Measurements from ENCODE around the gene CRB1.
"Not testable (repeated sequence)": the region's sequence is repeated elsewhere in the genome, so short reads cannot be mapped to it uniquely, and the experiment has no call there.

CRB1 gene

DNA sequence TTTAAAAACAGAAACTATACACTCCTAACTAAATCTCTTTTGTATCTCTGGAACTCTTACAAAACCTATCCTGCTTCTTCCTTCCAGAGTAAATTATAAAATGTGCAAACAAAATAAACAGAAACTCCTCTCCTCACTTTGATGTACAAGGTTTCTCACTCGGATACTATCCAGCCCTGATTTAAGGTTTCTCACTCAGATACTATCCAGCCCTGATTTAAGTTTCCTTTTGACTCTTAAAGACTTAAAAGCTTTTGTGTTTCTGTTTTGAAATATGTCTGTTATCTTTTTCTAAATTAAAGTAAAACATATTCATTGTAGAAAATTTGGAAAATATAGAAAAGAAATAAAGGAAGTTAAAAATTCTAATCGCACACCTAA lies 132.5 kb downstream of the CRB1 start:
- DNase-seq (ENCODE audit: low spot score) = no peak

DNA sequence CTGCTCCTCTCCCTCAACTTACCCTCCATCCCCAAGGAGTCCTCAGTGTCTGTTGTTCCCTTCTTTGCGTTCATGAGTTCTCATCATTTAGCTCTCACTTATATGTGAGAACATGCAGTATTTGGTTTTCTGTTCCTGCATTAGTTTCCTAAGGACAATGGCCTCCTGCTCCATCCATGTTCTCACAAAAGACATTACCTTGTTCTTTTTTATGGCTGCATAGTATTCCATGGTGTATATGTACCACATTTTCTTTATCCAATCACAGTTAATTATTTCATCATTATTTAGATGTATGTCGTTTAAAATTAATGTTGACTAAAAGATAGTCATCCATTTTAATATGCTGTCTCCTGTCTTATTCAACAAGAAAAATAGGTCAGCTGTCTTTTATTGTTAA lies 134.1 kb downstream of the CRB1 start:
- no peak for DNase-seq (ENCODE audit: low spot score)

DNA sequence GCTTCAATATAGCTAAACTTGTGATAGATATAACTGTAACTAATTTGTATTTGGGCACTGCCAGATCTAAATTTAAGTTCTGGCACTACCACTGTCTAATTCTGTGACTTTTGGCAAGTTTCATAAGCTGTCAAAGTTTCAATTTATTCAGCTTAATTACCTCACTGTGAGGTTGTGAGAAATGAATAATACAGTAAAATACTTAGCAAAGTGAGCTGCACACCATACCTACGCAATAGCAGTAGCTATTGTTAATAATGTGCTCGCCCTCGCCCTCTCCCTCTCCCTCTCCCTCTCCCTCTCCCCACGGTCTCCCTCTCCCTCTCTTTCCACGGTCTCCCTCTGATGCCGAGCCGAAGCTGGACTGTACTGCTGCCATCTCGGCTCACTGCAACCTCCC lies 136.7 kb downstream of the CRB1 start:
- not testable (repeated sequence) for DNase-seq (ENCODE audit: low spot score)

DNA sequence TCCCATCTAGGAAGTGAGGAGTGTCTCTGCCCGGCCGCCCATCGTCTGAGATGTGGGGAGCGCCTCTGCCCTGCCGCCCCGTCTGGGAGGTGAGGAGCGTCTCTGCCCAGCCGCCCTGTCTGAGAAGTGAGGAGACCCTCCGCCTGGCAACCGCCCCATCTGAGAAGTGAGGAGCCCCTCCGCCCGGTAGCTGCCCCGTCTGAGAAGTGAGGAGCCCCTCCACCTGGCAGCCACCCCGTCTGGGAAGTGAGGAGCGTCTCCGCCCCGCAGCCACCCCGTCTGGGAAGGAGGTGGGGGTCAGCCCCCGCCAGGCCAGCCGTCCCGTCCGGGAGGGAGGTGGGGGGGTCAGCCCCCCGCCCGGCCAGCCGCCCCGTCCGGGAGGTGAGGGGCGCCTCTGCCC lies 137.6 kb downstream of the CRB1 start:
- not testable (repeated sequence) for DNase-seq (ENCODE audit: low spot score)

DNA sequence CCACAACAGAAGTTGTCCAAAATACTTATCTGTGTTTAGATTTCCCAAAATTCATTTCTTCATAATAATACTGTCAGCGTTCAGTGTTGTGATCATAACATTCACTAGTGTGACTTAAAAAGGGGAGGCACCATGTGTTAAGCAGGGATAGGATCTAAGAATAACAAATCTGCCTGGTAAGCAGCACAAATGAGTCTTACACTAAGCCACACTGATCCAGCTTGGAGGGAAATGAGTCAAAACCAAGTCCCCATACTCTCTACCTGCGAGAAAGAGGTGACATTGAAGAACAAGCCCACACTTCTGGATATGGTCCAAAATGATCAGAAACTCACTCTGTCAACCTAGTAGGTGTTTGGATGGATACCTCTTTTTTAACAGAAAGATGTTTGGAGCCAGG lies 145.5 kb downstream of the CRB1 start:
- no peak for DNase-seq (ENCODE audit: low spot score)

DNA sequence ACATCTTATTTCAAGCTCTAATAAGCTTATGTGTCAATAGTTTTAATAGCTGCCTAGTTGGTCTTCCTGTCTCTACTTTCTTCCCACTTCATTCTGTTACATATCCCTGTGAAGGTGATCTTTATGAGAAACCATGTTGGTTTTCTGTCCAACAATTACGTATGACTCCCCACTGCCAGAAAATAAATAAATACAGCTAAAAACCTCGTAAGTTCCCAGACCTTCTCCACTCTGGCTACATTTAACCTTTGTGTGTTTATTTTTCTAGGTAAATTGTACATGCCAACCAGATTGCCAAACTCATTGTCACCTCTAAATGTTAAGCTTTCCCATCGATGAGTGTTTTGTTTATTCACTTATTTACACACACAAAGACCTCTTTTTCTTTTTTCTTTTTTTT lies 147.2 kb downstream of the CRB1 start:
- no peak for DNase-seq (ENCODE audit: low spot score)

DNA sequence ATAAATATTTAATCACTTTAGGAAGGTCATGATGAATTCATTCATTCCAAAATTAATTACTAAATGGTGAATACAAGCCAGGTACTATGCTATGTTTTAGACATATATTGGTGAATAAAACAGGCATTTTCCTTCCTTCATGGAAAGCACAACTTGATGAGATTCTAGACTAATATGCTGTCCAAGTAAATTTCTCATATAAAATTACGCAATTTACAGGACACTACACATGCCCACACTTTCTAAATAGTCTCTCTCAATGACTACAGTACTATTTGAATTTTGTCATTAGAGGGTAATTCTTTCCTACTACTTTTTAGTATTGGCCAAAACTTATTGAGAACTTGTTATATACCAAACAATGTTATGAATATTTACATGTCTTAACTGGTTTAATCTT lies 150.6 kb downstream of the CRB1 start:
- DNase-seq (ENCODE audit: low spot score) = no peak

DNA sequence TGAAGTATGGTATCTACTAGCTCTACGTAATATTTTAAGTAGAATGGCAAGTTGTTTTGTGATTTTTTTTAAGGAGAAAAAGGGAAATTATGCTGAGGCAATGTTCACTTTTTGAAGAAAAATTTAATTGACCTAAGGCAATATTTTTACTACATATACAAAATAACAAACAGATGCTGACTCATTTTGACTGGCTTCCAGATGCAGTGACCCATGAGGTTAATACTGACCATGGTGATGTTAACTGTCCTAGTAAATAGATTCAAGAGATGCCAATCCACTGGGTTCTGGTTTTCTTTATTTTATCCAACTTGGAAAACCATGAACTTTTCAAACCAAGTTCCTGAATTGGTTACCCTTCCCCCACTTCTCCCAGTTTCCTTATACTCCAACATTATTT lies 154.9 kb downstream of the CRB1 start:
- DNase-seq (ENCODE audit: low spot score) = no peak

DNA sequence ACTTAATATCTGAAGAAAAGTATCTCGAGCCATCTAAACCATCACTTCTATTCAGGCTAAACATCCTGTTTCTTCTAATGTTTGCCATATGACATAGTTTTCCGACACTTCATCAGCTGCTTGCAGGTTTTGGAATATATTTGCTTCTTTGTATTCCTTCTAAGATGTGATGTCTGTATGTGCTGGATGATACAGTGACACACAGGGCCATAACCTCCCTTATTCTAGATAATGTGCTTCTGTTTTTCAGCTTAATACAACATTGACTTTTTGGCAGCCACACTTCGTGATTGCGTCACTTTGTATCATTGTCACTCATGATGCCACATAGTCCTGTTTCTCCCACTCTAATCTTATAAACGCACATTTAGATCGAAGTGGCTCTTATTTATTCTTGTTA lies 156.3 kb downstream of the CRB1 start:
- no peak for DNase-seq (ENCODE audit: low spot score)

DNA sequence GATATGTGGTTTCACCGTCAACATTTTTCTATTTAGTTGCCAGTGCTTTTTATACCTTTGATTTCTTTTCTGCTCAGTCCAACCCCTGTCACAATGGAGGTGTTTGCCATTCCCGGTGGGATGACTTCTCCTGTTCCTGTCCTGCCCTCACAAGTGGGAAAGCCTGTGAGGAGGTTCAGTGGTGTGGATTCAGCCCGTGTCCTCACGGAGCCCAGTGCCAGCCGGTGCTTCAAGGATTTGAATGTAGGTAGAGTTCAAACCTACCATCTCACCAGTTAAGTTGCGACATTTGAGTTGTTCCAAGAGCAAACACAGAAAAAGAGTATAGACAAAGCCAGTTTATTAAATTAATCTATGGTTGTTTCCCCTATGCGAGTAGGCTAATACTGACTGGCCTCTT lies 161.3 kb downstream of the CRB1 start:
- DNase-seq (ENCODE audit: low spot score) = no peak

DNA sequence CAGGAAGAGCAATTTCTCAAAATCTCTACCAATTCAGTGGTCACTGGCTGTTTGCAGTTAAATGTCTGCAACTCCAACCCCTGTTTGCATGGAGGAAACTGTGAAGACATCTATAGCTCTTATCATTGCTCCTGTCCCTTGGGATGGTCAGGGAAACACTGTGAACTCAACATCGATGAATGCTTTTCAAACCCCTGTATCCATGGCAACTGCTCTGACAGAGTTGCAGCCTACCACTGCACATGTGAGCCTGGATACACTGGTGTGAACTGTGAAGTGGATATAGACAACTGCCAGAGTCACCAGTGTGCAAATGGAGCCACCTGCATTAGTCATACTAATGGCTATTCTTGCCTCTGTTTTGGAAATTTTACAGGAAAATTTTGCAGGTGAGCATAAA lies 167.2 kb downstream of the CRB1 start:
- no peak for DNase-seq (ENCODE audit: low spot score)

DNA sequence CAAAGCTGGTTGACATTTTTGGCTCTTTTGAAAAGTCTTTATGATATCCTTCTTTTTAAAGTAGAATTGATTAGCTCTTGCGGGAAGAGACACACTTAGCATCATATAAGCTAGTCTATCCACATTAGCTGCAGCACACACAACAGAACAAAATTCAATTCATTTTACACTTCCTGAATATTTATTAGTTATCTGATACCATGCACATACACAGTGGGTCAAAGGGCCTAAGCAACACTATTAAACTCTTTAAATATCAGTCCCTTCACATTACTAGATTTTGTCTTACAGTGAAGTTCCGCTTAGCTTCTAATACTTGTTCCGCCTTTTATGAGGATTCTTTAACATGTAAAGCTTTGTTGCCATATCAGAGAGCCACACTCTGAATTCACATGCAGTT lies 169.5 kb downstream of the CRB1 start:
- DNase-seq (ENCODE audit: low spot score) = no peak

DNA sequence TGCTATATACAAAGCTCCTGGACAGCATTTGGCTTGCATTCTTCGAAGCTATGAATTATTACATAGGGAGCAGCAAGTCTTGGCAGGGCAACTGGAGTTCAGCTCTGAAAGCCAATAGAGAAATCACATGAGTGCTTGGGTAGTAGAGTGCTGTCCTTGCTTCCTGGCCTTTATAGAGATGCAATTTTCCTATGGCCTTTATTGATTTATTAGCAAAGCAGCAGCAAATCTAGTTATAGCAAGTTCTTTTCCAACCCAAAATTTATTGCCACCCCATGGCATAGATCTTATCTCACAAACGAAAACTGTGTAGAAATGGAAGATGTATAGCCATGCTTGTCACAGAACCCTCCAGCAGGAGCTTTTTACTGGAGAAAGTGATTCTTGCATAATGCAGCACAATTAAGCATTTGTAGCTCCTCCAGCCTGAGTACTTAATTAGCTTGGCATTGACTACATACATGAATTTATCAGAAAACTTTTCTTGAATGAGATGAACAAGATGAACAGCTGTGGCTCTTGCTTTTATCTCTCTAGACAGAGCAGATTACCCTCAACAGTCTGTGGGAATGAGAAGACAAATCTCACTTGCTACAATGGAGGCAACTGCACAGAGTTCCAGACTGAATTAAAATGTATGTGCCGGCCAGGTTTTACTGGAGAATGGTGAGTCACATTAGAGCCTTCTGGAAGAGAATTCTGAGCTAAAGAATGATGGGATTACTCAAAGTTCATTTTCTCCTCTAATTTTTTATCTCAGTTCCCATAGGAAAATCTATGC lies 170.1 kb downstream of the CRB1 start:
- no peak for DNase-seq (ENCODE audit: low spot score)

DNA sequence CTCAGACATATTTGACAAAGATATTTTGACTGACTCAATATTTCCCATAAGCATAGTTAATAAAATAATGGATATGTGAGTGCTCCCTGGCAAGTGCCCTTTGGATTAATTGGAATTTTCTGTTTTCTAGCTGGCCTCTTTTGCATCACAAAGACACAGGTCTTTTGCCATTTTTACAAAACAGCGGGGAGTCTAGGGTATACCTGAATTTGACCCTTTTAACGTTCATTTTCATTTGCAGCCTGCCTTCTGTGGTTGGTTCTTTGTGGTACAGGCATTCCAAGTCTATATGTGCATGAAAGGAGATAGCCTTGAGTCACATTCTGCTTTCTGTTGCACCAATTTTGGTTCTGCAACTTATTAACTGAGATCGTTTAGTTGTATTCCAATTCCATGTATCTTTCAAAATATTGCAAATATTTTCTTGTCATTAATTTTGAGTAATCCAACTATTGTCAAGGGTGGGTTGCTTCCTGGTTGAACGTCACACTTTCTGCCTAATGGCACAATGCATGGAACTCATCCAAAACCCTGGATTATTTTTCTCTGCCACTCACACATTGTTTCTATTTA lies 171.7 kb downstream of the CRB1 start:
- no peak for DNase-seq (ENCODE audit: low spot score)

DNA sequence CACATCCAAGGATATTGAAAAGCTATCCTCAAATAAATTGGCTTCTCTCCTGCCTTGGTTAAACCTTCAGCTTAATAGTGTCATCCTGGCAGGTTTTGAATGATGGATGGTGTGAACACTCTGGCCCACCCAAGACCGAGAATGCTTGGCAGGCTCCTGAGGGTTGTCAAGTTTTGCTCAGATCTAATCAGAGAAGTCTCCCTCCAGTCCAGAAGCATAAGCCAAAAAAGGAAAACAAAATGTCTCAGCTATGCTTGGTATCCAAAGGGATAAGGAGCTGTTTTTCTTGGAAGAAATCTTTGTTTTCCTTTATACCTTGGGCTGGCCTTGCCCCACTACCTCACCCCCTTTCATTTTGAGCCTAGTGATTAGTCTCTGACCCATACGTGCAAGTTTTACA lies 172.7 kb downstream of the CRB1 start:
- DNase-seq (ENCODE audit: low spot score) = no peak

DNA sequence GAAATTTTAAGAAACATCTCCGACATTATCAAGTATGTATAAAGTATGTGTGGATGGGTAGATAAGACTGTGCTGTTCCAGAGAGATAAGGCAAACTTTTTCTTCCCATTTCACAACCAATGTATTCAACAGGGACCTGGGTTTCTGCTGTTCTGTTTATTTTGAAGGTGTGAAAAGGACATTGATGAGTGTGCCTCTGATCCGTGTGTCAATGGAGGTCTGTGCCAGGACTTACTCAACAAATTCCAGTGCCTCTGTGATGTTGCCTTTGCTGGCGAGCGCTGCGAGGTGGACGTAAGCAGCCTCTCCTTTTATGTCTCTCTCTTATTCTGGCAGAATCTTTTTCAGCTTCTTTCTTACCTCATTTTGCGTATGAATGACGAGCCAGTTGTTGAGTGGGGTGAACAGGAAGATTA lies 174.0 kb downstream of the CRB1 start:
- no peak for DNase-seq (ENCODE audit: low spot score)

DNA sequence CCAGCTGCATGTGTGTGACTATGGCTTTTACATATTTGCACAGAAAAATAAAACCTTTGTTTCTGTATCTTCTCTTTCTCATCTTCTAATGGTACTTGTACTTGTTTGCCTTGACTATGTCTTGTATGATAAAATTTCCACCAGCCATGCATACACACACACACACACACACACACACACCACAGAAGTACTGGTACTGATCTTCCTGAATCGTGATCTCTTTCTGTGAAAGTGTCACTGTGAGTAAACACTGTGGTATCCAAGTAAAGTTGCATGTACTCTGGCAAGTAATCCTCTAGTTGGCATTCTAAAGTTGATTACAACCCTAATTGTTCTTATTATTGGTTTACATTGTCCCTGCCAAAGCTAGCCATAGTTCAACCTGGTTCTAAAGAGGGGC lies 176.7 kb downstream of the CRB1 start:
- no peak for DNase-seq (ENCODE audit: low spot score)

DNA sequence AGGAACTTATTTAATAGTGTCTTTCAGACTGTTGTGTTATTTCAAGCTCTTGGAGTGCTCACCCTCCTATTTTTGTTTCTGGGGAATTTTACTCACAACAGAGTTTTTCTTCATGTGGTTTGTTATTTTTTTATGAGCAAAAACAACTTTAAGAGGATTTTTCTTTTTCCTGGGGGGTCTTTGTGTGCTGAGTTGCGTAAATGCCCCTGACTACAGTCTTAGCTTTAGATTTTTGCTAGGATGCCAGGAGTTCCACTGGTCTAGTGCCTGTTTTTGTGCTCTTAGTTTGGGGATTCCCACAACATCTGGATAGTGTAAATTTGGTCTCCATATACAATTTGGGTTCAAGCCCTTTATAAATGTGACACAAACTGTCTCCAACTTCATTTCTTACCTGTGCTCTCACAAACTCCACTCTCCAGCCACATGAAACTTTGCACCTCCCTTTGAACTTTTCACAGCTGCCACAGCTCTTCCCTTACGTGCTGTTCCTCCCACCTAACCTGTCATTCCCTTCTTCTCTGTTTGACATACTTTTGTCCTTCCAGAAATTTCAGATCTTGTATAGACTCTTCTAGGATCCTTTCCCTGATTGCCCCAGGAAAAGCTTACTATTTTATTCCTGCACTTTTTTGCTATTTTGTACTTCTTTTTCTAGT lies 180.2 kb downstream of the CRB1 start:
- DNase-seq (ENCODE audit: low spot score) = no peak

DNA sequence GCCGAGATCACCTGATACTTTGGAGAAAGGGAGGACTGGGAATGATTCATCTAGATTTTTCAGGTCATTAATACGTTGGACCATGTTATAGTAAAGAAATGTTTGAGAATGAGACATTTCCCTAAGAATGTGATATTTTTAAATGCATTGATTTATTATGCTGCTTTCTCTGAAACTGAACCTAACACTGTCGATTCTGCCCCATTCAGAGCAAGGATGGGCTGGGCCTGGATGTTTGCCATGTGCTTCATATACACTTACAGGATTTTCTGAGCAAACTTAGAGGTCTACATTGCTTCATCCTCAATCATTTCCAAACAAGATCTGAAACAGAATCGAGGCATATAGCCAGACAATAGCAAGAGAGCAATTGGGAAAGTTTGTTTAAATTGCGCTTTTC lies 183.3 kb downstream of the CRB1 start:
- DNase-seq (ENCODE audit: low spot score) = no peak

DNA sequence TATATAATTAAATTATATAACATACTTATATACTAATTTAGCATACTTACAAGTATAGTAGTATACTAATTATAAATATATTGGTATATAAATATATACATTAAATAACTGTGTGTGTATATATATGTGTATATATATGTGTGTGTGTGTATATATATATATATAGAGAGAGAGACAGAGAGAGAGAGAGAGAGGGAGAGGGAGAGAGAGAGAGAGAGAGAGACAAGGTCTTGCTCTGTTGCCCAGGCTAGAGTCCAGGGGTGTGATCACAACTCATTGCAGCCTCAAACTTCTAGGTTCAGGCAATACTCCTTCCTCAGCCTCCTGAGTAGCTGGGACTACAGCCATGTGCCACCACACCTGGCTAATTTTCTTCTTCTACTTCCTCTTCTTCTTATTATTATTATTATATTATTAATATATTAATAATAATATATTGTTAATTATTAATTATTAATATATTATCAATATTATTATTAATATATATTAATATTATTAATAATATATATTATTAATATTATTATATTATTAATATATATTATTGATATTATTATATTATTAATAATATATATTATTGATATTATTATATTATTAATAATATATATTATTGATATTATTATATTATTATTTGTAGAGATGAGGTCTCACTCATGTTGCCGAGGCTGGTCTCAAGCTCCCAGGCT lies 185.5 kb downstream of the CRB1 start:
- no peak for DNase-seq (ENCODE audit: low spot score)

DNA sequence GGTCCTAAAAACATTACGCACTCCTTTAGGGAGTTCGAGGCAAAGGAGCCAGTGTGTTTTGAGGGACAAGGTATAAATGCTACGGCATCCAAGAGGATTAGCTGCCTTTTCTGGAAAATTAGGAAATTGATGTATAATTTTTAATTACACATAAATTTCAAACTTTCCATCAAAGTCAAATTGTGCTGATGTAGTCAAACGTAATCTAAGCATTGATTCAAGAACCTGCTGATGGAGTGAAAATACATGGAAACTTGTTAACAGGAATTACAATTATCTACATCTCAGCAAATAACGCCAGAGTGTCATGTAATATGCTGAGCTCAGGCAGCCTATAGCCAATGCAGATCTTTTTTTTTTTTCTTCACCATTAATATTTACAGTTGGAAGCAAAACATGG lies 194.5 kb downstream of the CRB1 start:
- no peak for DNase-seq (ENCODE audit: low spot score)

DNA sequence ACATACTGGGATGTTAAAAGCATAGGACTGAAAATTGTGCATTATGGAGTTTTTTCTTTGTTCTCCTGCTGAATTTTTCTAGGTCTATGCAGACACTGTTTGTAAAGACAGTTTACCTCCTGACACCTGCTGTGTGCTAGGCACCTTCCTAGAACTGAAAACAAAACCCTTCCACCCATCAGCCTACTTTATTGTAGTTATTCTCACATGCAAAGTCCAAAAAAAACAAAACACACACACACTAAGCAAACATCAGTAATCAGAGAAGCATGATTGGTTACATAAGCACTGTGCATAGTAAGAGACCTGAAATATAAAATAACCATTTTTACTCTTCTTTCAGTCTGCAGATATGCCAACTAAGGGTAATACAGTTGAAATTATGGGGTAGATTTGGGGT lies 195.1 kb downstream of the CRB1 start:
- no peak for DNase-seq (ENCODE audit: low spot score)

DNA sequence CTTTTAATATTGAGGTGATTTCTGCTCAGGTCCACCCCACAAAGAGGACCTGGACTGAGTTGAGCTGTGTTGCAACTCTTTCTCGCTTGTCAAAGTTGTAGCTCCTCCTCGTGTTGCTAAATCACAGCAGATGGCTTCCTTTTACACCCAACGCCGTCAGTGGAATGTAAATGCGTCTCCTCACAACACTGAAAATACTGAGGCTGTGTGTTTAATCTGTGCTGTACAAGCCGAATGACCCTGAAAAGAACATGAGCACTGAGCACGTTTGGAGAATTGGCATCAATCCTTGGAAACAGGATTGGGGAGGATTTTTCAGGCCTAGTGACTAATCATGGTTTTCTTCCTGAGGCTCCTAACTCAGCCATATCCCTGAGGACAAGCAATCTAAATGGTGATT lies 196.0 kb downstream of the CRB1 start:
- no peak for DNase-seq (ENCODE audit: low spot score)

Data from CD4-positive, alpha-beta T cell treated with Interleukin-2 at 100 ng/mL for 4 hours (primary cell).